PC-9 (cell line): ENCODE data around the gene IDS. TPM values are rescaled to one million over a fixed set of nuclear protein-coding genes. Genes with fewer than 3 reads are reported as not detected.
"Not testable (repeated sequence)": the region's sequence is repeated elsewhere in the genome, so short reads cannot be mapped to it uniquely, and the experiment has no call there.

Experiments used
- BruUV-seq: library from RNA; stranded (reverse); fragments of 400-500 nt; replicated peaks from 2 replicates; lab custom pipeline; 2021; lab: Mats Ljungman, UMichigan
- CTCF ChIA-PET: fragments of 300-600 bp; sonication (Branson Sonifier 250); formaldehyde crosslinking; loops from one replicate; lab custom pipeline; 2022; ENCODE audit warnings: antibody characterized with exemption; lab: Charles Lee
- POLR2A ChIA-PET: fragments of 300-600 bp; sonication (Branson Sonifier 250); formaldehyde crosslinking; loops from one replicate; lab custom pipeline; 2022; ENCODE audit warnings: antibody characterized with exemption; ENCODE audit not compliant: unreplicated experiment; lab: Charles Lee
- DNase-seq, 2 experiments: peaks; one replicate each; pipeline versions ENCODE4 v3.0.0 to v3.0.0-alpha.2; 2015 to 2022; ENCODE audit warnings: mixed read lengths in 1 of 2
- H2AFZ ChIP-seq: fragments of 200-600 bp; sonication (generic); 2 replicates; pipeline ENCODE4 v1.8.1; 2017; ENCODE audit warnings: antibody characterized with exemption
- H3F3A ChIP-seq: fragments of 200-600 bp; sonication (generic); 2 replicates; pipeline ENCODE4 v1.8.1; 2017; ENCODE audit warnings: antibody characterized with exemption, mild to moderate bottlenecking, low read depth; ENCODE audit not compliant: insufficient read depth
- H3K27ac ChIP-seq: fragments of 200-600 bp; sonication (generic); 2 replicates; pipeline ENCODE4 v1.6.1; 2016; ENCODE audit warnings: mixed run types
- H3K27me3 ChIP-seq: fragments of 200-600 bp; sonication (generic); 2 replicates; pipeline ENCODE4 v1.6.1; 2016; ENCODE audit warnings: low read depth, mixed run types; ENCODE audit not compliant: insufficient read depth
- H3K36me3 ChIP-seq: fragments of 200-600 bp; sonication (generic); 2 replicates; pipeline ENCODE4 v1.6.1; 2016; ENCODE audit warnings: low read depth, mixed run types
- H3K4me1 ChIP-seq: fragments of 200-600 bp; sonication (generic); replicated peaks from 2 replicates; pipeline ENCODE4 v1.6.1; 2016; ENCODE audit warnings: mixed run types; ENCODE audit not compliant: insufficient read depth
- H3K4me2 ChIP-seq: fragments of 200-600 bp; sonication (generic); 2 replicates; pipeline ENCODE4 v1.6.1; 2017; ENCODE audit warnings: mixed run types
- H3K4me3 ChIP-seq: fragments of 200-600 bp; sonication (generic); 2 replicates; pipeline ENCODE4 v1.6.1; 2016; ENCODE audit warnings: mixed run types
- H3K79me2 ChIP-seq: fragments of 200-600 bp; sonication (generic); 2 replicates; pipeline ENCODE4 v1.6.1; 2017; ENCODE audit warnings: low read depth, mixed run types
- H3K9me2 ChIP-seq: fragments of 200-600 bp; sonication (generic); 2 replicates; pipeline ENCODE4 v1.8.1; 2017; ENCODE audit warnings: mild to moderate bottlenecking; ENCODE audit not compliant: insufficient read depth
- H3K9me3 ChIP-seq: fragments of 200-600 bp; sonication (generic); 2 replicates; pipeline ENCODE4 v1.8.1; 2016; ENCODE audit warnings: low read depth; ENCODE audit not compliant: insufficient read depth
- H4K20me1 ChIP-seq: fragments of 200-600 bp; sonication (generic); 2 replicates; pipeline ENCODE4 v1.8.1; 2017; ENCODE audit not compliant: insufficient read depth
- CTCF ChIP-seq: fragments of 200-600 bp; sonication (generic); conservative IDR thresholded peaks from 2 replicates; pipeline ENCODE4 v1.6.1; 2017; ENCODE audit warnings: mixed run types, antibody characterized with exemption, mild to moderate bottlenecking, moderate library complexity
- EZH2 ChIP-seq: fragments of 200-600 bp; sonication (generic); IDR thresholded peaks from 2 replicates; pipeline ENCODE4 v1.8.0; 2017; ENCODE audit warnings: antibody characterized with exemption, low read depth
- intact Hi-C: fragments of 100-400 bp; cut with micrococcal nuclease; formaldehyde crosslinking; loops from one replicate; pipeline ENCODE4 v1.10.0; 2022; ENCODE audit not compliant: unreplicated experiment
- total RNA-seq: library from RNA; stranded (reverse); gene quantifications from 2 replicates; pipeline ENCODE4 v1.2.3, GENCODE V29; 2021

IDS gene
- total RNA-seq, 1 experiment from 2014 or later, result 214 TPM

- POLR2A ChIA-PET, result interaction anchor here (0.7 kb wide), 1 partner anchor 16 kb away, joined by 3 read pairs; the partner anchor contains the start of gene EOLA1
- not testable (repeated sequence) for H3K9me3 ChIP-seq, H3K27ac ChIP-seq
These were observed 20.3 kb upstream of the IDS start for GRCh38 chrX:149525389-149525788.

GRCh38 chrX:149522916-149523315 lies 17.8 kb upstream of the IDS start:
- intact Hi-C loops, result no loop called here
- ChIA-PET CTCF (no interaction called here), POLR2A (no interaction called here)
- Histone ChIP-seq H3F3A (peaks cover 9% of the 10 kb centered on the region), H3K36me3 (no peaks in the 10 kb centered on the region), H3K27me3 (no peaks in the 10 kb centered on the region), H3K79me2 (no peaks in the 10 kb centered on the region), H3K9me3 (no peaks in the 10 kb centered on the region), H3K4me1 (0 out of 2 replicates have a peak, but pooled peaks cover 5% of the 10 kb centered on the region), H3K4me3 (no peak overlapping the region), H2AFZ (no peak overlapping the region), H3K9me2 (no peaks in the 10 kb centered on the region), H3K27ac (no peak overlapping the region), H3K4me2 (no peak overlapping the region), H4K20me1 (no peaks in the 10 kb centered on the region)
- TF ChIP-seq EZH2 (no peak), CTCF (no peak)
- DNase-seq, result no peak
- no TSS peak for BruUV-seq

More at GRCh38 chrX:149525389-149525788, 20.3 kb upstream of the IDS start:
- H3K4me1 ChIP-seq, BruUV-seq, H3F3A ChIP-seq, H4K20me1 ChIP-seq, H3K9me2 ChIP-seq, CTCF ChIA-PET, H3K36me3 ChIP-seq, H3K4me3 ChIP-seq, H2AFZ ChIP-seq, H3K27me3 ChIP-seq, H3K79me2 ChIP-seq: not testable (repeated sequence)
- intact Hi-C loops, result loop anchor here (1.0 kb wide), 1 partner anchor 14 kb away; no protein-coding TSS in a partner anchor
- peak overlapping the region; percentile 56; the same call in 1 of the 2 replicates for H3K4me2 ChIP-seq
- DNase-seq, result peak in 1 of 2 experiments; percentile 51

GRCh38 chrX:149521438-149521837 lies 16.3 kb upstream of the IDS start:
- BruUV-seq, result no TSS peak
- TF ChIP-seq CTCF (no peak), EZH2 (no peak)
- H3K79me2 ChIP-seq, result no peaks in the 10 kb centered on the region
- H3K27me3 ChIP-seq, result no peaks in the 10 kb centered on the region
- ChIA-PET CTCF (no interaction called here), POLR2A (no interaction called here)
- H3K4me1 ChIP-seq, result 0 out of 2 replicates have a peak, but pooled peaks cover 5% of the 10 kb centered on the region
- H3K27ac ChIP-seq, result no peak overlapping the region
- H3K4me2 ChIP-seq, result no peak overlapping the region
- H4K20me1 ChIP-seq, result no peaks in the 10 kb centered on the region
- peaks cover 5% of the 10 kb centered on the region for H3F3A ChIP-seq
- H2AFZ ChIP-seq, result no peak overlapping the region
- no peaks in the 10 kb centered on the region for H3K9me2 ChIP-seq
- no peak for DNase-seq
- no peaks in the 10 kb centered on the region for H3K9me3 ChIP-seq
- H3K4me3 ChIP-seq, result no peak overlapping the region
- intact Hi-C loops, result no loop called here
- no peaks in the 10 kb centered on the region for H3K36me3 ChIP-seq

GRCh38 chrX:149520636-149521277 lies 15.7 kb upstream of the IDS start:
- H3K4me3 ChIP-seq, CTCF ChIA-PET, H3K9me2 ChIP-seq, BruUV-seq, H3K9me3 ChIP-seq, DNase-seq, H3K4me1 ChIP-seq, H3K27ac ChIP-seq, intact Hi-C loops, H3K36me3 ChIP-seq, H3F3A ChIP-seq, H3K27me3 ChIP-seq, H4K20me1 ChIP-seq, H3K79me2 ChIP-seq, POLR2A ChIA-PET, H2AFZ ChIP-seq, H3K4me2 ChIP-seq: not testable (repeated sequence)
